G401.6 (cell line): ENCODE results near the gene CTPS1.

ENCODE experiments used
- FAIRE-seq: peaks from 2 replicates; lab custom pipeline; 2012; peaks lifted over from hg19 to GRCh38; lab: Jason Lieb, UNC

CTPS1 gene

DNA sequence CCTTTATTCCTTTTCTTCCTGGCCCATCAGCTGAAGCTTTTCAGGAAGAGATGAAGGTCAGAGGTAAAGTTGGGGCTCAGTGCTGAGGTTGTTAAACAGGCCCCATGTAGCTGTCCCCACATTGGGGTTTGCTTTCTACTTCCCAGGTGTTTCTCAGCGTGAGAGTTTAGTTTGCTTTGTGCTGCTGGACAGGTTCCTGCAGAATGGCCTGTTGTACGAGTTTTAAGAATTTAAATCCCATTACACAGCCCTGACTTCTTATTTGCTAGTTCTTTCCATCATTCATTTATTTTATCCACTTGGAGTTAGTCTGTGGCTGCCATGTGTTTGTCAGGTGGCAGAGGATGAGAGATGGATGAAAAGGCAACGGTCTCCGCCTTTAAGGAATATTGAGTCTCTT is 19.2 kb downstream of the CTPS1 start:
- no peak for FAIRE-seq

GRCh38 chr1:41003127-41003639 is 23.7 kb downstream of the CTPS1 start:
- no peak for FAIRE-seq

GRCh38 chr1:41003640-41004220 is 24.2 kb downstream of the CTPS1 start:
- no peak for FAIRE-seq

DNA sequence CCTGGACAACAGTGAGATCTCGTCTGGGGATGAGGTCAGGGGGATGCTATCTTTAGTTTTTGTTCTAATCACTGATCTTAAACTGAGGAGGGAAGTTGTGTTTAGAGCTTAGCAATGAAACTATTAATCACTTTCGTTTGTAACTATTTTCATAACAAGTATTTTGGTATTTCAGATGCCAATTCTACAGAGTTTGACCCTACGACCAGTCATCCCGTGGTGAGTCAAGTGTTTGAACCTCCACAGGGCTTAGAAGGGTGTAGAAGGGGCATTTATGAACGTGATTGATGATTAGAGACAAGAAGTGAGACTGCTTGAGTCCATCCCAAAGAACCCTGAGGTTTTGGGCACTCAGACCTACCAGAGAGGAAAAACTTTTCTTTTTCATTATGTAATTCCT is 26.4 kb downstream of the CTPS1 start:
- FAIRE-seq = no peak

- FAIRE-seq = no peak
Measured at GRCh38 chr1:41006942-41007865, 27.7 kb downstream of the CTPS1 start.

DNA sequence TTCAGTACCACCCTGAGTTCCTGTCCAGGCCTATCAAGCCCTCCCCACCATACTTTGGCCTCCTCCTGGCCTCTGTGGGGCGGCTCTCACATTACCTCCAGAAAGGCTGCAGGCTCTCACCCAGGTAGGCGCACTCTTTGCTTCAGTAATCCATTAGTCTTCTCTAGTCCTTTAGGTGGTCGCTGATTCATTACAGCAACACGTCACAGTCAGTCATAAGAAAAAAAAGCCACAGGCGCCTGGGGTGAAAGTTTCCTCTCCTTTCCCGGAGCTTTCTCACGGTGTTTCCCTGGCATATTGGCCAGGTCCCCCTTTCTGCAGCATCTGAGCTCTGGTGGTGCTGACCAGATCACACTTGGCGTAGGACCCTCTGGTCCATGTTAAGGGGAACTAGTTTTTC is 30.0 kb downstream of the CTPS1 start:
- FAIRE-seq = no peak

DNA sequence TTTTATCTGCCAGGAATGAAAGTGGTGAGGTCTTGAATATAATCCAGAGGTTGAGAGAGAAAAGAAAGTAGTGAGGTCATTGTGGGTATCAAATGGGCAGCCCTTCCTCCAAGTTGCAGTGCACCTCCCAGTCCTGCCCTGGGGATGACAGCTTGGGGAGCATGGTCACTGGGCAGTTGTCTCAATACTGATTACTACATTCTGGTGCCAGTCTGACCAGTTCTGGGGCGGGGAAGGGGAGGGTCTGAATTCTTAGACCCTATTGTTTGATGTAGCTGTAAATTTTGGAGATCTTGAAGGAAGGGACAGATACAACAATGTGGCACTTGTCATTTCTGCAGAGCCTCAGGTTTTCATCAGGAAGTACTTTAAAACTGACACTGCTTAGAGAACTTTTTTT is 30.8 kb downstream of the CTPS1 start:
- FAIRE-seq = no peak

DNA sequence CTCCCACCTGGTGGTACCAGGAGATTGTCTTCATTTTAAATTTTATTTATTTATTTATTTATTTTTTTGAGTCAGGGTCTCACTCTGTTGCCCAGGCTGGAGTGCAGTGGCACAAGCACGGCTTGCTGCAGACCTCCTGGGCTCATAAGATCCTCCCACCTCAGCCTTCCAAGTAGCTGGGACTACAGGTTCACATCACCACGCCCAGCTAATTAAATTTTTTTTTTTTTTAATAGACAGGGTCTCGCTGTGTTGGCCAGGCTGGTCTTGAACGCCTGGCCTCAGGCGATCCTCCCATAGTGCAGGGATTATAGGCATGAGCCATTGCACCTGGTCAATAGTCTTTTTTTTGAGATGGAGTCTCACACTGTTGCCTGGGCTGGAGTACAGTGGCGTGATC is 33.5 kb downstream of the CTPS1 start:
- FAIRE-seq = no peak

GRCh38 chr1:41013796-41014195 is 34.3 kb downstream of the CTPS1 start:
- no peak for FAIRE-seq

GRCh38 chr1:41014871-41015270 is 35.4 kb downstream of the CTPS1 start:
- no peak for FAIRE-seq

- no peak for FAIRE-seq
Measured at GRCh38 chr1:41015281-41015896, 35.9 kb downstream of the CTPS1 start.

- no peak for FAIRE-seq
Measured at GRCh38 chr1:41015897-41016470, 36.5 kb downstream of the CTPS1 start.

GRCh38 chr1:41017141-41018017 is 37.9 kb downstream of the CTPS1 start:
- no peak for FAIRE-seq

GRCh38 chr1:41018018-41018410 is 38.5 kb downstream of the CTPS1 start:
- FAIRE-seq = no peak

- no peak for FAIRE-seq
Measured at GRCh38 chr1:41019353-41019745, 39.9 kb downstream of the CTPS1 start.

DNA sequence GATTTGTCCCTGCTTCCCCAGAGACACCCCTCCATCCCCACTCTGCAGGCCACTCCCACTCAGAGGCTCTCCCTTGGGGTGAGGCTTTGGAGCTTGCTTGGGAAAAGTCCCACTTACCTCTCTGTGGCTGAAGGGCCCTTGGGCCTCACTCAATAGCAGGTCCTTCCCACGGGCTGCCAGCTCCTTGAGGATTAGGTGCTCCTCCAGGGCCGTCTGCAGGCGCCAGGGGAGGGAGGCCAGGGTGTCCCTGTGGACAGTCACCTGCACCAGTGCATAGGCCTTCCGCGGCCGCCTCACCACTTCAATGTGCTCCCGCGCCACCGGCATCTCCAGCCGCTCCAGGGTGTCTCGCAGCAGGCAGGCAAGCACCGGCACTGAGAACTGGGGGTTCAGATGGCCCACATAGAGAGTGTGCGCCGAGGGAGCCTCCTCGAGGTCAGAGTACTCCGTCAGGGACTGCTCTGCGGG is 40.6 kb downstream of the CTPS1 start:
- no peak for FAIRE-seq

DNA sequence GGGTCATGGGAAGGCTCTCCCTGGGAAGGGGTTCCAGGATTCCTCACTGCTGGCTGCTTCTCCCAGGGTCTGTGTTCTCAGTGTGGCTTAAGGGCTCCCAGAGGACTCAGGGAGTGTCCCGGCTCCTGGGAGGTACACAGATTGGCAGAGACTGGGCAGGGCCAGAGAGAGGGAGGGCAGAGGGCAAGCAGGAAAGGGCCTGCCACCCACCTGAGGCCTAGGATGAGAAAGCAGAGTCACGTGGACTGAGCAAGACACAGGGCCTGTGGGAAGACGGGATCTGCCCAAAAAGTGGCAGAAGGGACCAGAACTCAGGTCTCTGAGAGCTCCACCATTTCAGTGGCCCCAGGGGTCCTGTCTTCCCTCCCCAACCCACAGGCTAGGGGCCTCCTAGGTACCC is 41.2 kb downstream of the CTPS1 start:
- no peak for FAIRE-seq

DNA sequence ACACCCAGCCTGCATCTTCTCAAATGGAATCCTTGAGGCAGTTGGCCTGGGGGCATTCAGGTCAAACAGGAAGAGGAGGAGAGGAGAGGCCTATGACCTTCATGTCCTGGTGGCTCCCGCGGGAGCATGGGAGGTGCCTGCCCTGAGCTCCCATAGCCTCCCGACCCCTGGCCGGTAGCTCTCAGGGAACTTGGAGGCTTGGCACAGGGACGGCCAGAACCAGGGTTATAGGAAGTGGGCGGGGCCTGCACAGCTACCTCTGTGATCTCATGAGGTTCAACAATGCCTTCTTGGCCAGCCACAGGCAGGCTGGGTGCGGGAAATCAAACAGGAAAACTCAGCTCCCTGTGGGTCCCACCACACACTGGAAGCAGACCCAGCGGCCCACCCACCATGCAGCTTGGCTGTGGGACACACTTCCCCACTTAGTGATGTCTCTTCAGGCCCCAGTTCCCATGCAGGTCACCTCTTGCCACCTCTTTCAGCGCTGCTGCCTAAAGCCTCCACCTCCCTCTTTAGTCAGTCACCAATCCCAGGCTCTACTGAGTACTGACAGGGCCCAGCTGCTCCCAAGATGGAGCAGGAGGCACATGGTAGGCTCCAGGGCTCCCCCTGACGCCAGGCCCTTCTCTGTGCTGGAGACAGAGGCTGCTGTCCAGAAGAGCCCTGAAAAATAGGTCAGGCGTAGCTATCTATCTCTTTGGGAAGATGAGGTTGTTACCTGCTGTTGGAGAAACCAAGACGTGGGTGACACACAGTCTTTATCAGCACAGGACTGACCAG is 42.2 kb downstream of the CTPS1 start, which contains the start of gene SLFNL1:
SLFNL1 (minus strand) TSS at position 200 of the 783 bp plus-strand sequence. CDS start 1,065 bp downstream, outside the sequence.
- no peak for FAIRE-seq

- FAIRE-seq = no peak
Measured at GRCh38 chr1:41022424-41022823, 42.9 kb downstream of the CTPS1 start.

- FAIRE-seq = no peak
Measured at GRCh38 chr1:41023279-41023990, 43.9 kb downstream of the CTPS1 start.
